GM18868 (cell line): Measurements from ENCODE around the gene SLC35G3.
"Not testable (repeated sequence)": the region's sequence is repeated elsewhere in the genome, so short reads cannot be mapped to it uniquely, and the experiment has no call there.

ENCODE experiments used
- ATAC-seq: cut with Tn5 transposase; IDR thresholded peaks from one replicate; pipeline ENCODE4 v1.9.1; 2021; ENCODE audit warnings: mild to moderate bottlenecking, moderate library complexity; ENCODE audit not compliant: unreplicated experiment

The SLC35G3 gene

DNA sequence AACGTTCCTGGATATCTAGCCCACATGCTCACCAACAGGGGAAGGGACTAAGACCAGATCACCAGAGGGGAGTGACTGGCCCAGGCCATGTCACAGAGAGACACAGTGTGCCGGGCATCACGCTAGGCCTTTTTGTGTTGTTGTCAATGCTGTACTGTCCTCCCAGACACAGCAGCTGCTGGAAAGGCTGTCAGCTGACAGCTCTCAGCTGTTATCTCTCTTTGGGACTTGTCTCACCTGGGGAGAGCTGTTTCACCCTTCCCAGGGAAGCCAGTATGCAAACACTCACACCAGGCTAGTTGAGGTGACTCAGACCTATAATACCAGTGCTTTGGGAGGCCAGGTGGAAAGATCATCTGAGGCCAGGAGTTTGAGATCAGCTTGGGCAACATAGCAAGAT is 27.1 kb downstream of the SLC35G3 start:
- ATAC-seq, result no peak

- ATAC-seq, result no peak
These were observed 27.7 kb downstream of the SLC35G3 start for GRCh38 chr17:35166526-35166925.

- no peak for ATAC-seq
These were observed 29.5 kb downstream of the SLC35G3 start for GRCh38 chr17:35164716-35165115.

GRCh38 chr17:35163886-35164285 is 30.3 kb downstream of the SLC35G3 start:
- no peak for ATAC-seq

DNA sequence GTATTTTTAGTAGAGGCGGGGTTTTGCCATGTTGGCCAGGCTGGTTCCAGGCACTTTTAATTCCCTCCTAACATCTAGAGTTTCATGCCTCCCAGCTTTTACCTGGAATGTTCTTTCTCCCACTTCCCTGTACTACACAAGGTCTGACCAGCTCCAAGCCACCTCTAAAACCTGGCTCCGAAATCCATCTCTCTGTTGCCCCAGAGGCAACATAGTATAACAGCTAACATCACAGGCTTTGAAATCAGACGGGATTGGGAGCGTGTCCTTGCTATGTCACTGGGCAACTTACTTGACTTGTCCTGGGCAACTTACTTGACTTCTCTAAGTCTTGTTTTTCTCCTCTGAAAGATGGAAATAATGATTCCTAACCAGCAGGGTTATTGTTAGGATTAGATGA is 31.4 kb downstream of the SLC35G3 start:
- no peak for ATAC-seq

GRCh38 chr17:35161281-35161761 is 32.9 kb downstream of the SLC35G3 start:
- no peak for ATAC-seq

DNA sequence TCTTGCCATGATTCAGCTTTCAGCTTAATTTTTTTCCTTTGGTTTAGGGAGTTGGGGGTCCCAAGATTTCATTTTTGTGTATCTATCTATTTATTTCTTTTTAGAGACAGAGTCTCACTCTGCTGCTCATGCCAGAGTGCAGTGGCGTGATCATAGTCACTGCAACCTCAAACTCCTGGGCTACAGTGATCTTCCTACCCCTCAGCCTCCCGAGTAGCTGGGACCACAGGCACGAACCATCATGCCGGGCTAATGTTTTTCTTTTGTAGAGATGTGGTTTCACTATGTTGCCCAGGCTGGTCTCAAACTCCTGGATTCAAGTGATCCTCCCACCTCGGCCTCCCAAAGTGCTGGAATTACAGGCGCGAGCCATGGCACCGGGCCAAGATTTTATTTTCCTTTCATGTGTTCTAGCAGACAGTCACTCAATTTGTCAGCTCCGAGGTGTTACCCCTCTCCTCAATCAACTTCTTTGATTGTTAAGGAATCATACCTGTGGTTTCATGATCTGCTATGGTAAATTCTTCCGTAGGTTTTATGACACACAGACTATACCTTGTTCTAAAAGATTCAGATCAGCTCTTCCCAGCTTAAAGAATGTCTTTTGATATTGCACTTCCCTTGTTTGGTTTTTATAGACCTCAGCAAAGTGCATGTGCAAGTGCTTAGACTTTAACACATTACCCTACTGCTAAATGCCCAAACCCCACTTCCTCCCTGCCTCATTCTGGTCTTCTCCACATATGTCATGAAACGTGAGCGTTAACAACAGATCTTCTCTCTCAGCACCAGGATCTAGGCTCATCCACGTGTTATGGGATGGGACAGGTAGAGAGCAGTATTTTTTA is 33.6 kb downstream of the SLC35G3 start:
- no peak for ATAC-seq

DNA sequence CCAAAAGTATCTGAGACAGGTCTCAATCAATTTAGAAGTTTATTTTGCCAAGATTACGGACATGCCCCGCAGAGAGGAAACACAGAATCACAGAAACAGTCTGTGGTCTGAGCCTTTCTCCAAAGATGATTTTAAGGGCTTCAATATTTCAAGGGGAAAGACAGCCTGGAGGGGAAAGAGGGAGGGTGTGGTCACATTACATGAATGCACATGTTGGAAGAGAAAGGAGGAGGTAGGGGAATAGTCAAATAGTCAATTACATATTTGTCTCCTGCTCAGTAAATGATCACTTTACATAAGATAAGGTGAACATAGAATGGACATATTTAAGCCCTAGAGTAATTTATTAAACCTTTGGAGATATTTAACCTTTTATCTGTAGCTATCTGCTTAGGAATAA is 34.3 kb downstream of the SLC35G3 start:
- ATAC-seq, result no peak

GRCh38 chr17:35155246-35155645 is 38.9 kb downstream of the SLC35G3 start:
- ATAC-seq, result no peak

GRCh38 chr17:35154196-35155165 is 39.7 kb downstream of the SLC35G3 start:
- no peak for ATAC-seq

DNA sequence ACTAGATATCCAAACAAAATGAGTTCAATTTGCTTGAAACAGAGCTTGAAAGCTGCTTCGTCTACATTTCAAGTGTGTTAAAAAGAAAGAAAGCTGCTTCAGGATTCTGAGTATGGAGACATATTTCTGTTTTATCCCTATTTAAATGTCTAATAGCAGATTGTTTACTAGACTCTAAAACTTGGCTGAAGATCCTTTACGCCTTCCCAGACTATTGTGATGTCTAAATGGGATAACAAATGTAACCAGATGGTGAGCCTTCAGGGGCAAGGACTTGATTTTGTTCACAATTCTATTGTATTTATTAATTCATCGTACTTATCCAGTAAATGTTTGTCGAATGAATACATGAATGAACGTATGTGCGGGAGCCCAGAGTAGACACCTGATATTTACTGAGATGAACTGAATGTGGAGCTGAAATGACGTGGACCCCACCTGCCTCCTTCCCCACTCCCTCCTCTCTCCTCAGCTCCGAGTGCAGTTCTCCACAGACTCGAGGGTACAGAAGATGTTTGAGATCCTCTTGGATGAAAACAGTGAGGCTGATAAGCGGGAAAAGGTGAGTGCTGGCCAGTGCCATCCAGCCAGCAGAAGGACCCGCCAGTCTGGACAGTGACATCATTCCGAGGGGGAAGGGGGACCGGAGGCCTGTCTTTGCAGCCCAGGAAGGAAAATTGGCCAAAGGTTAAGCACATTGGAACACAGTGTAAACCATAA is 41.6 kb downstream of the SLC35G3 start:
- ATAC-seq, result no peak

- ATAC-seq, result not testable (repeated sequence)
These were observed 43.1 kb downstream of the SLC35G3 start for GRCh38 chr17:35151080-35151479.

- ATAC-seq, result no peak
These were observed 44.3 kb downstream of the SLC35G3 start for GRCh38 chr17:35149941-35150340.

GRCh38 chr17:35148144-35148543 is 46.0 kb downstream of the SLC35G3 start:
- no peak for ATAC-seq

GRCh38 chr17:35147375-35147905 is 46.8 kb downstream of the SLC35G3 start, which contains the start of gene UNC45B:
UNC45B (plus strand) TSS chr17:35147817; CDS start chr17:35148264, 447 bp downstream.
- no peak for ATAC-seq

DNA sequence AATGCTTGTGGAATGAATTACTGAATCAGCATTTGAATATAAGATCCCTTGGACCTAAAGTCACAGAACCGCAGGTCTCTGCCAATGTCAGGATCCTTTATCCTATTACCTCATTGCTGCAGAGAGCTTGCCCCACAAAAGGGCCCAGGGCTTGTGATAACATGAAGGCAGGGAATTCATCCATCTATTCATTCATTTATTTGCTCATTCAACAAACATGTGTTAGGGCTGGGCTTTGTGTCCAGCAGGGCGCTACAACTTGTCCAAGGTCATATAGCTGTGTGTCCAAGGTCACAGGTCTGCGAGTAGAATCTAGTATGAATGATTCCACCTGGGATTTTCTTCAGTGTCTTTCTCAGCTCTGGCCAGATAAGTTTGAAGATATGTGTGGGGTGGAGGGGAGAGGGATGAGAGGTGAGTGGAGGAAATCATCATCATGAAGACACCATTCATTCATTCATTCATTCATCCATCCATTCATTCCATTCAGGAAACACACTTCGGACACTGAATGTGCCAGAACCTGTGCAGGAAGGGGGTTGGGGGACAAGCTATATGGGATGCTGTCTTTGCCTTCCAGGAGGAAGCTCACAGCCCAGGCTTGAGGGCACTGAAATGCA is 47.9 kb downstream of the SLC35G3 start:
- ATAC-seq, result no peak

GRCh38 chr17:35144840-35145239 is 49.4 kb downstream of the SLC35G3 start:
- ATAC-seq, result no peak
